CD4-positive, alpha-beta T cell treated with Interferon gamma for 1 hour (primary cell): ENCODE data around the gene ITPR1.

Experiments
- DNase-seq: peaks from one replicate; pipeline ENCODE4 v3.0.0-alpha.2; 2020

Gene ITPR1

DNA sequence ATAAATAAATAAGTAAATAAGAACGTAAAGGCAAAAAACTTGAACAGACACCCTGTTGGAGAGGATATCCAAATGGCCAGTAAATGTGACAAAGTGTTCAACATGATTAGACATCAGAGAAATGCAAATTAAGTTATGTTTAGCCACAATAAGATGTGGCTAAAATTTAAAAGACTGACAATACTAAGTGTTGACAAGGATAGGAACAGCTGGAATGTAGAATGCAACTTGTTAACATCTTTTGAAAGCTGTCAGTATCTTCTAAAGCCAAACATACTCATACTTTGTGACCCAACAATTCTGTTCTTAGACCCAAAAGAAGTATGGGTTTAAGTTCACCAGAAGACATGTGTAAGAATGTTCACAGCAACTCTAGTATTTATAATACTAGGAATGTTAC lies 197.1 kb downstream of the ITPR1 start:
- DNase-seq, result no peak

DNA sequence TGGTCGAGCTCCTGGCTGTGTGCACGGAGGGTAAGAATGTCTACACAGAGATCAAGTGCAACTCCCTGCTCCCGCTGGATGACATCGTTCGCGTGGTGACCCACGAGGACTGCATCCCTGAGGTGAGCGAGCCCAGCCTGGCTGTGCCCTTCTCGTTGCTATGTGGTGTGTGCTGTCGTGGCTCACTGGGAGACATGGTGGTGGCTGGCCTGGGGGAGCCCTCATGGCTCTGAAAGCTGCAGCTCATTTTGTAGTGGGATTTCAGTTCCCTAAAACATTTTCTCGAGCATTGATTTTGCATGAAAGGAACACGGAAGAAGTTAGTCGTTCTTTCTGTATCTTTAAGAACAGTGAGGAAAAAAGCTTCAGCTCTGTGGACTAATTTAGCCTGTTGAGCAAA lies 200.5 kb downstream of the ITPR1 start:
- DNase-seq, result no peak

DNA sequence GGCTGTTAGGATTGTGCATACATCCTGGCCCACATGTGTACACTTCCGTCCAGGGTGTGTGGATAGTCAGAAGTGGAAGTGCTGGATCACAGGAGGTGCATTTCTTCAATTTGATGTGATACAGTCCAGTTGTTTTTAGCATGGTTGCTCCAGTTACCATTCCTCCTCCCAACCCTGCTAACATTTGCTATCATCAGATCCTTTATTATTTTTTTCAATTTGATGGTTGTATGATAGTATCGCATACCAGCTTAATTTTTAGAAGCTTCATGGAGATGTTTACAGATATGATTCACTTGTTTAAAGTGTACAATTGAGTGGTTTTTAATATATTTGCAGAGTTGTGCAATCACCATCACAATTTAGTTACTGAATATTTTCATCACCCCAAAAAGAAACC lies 202.7 kb downstream of the ITPR1 start:
- DNase-seq, result no peak

DNA sequence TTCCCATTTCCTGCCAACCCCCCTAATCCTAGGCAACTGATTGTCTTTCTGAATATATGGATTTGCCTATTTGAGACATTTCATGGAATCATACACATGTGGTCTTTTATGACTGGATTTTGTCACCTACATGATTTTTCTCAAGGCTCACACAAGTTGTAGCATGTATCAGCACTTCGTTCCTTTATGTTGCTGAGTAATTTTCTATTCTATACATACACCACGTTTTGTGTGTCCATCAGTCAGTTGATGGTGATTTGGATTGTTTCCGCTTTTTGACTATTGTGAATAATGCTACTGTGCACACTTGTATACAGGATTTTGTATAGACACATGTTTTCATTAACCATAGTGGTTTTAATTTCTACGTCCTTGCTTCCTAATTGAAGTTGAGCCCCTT lies 203.1 kb downstream of the ITPR1 start:
- DNase-seq, result no peak

GRCh38 chr3:4698125-4698821 lies 205.1 kb downstream of the ITPR1 start:
- no peak for DNase-seq

DNA sequence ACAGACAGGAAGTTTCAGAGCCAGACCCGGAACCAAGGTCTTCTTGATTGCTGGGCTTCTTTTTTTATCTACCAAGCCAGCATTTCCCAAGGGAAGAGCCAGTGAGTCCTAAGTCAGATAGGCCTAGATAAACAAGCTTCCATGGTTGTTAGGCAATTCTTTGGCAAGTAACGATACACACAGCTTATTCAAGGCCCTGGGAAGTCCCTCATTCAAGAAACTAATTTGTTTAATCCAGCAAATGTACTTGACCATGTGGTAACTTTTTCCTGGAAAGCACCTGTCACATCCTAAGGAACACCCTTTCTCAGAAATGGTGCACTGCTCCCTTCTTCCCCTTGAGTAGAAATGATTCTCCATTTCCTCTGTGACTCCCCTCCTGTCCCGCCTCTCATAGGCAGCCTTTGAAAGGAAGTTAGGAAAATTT lies 209.9 kb downstream of the ITPR1 start:
- DNase-seq, result no peak

DNA sequence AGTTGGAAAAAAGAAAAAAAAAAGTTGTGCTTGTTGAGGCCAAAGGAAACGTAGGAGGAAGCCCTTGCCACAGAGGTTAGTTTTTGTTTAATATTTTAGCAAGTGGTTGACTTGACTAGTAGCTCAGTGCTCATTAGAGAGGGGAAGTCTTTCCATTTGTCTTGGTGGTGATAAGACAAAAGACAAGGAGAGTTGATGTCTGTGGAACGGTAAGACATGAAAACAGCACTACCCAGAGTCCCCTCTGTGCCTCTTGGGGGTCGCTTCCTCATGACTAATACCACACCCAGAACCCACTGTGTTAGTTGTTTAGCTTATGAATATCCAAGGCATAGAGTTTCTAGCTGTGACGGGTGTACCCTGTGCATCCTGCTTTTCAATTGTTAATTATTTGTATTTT lies 211.4 kb downstream of the ITPR1 start:
- DNase-seq, result no peak

GRCh38 chr3:4707324-4707723 lies 214.2 kb downstream of the ITPR1 start:
- DNase-seq, result no peak

GRCh38 chr3:4708230-4708629 lies 215.1 kb downstream of the ITPR1 start:
- DNase-seq, result no peak

DNA sequence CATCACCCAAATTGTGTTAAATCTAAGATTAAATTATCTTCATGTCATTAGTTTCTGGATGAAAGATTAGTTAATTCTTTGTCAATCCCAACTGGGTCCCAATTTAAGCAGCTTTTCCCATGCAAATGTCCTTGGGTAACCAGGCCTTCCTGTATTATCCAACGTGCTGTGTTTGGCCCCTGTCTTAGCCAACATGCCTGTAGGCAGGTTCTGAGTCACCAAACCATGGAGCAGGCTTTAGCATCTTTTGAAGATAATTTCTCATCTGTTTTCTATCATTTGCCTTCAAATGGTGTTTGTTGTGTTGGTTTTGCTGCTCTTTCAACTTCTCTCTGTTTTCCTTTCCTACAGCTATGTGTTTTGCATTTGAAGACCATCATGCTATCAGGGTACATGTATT lies 216.2 kb downstream of the ITPR1 start:
- no peak for DNase-seq

GRCh38 chr3:4710191-4710590 lies 217.0 kb downstream of the ITPR1 start:
- no peak for DNase-seq

DNA sequence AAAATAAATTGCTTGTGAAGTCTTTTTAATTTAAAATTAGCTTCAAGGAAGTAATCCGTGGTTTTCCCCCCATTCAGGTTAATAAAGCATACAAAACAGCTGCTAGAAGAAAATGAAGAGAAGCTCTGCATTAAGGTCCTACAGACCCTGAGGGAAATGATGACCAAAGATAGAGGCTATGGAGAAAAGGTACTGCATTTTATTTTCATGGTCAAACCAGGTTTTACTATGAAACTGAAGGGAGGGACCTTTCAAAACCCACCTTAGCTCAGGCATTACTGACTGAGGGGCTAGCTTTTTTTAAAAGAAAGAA lies 218.5 kb downstream of the ITPR1 start:
- DNase-seq, result no peak

DNA sequence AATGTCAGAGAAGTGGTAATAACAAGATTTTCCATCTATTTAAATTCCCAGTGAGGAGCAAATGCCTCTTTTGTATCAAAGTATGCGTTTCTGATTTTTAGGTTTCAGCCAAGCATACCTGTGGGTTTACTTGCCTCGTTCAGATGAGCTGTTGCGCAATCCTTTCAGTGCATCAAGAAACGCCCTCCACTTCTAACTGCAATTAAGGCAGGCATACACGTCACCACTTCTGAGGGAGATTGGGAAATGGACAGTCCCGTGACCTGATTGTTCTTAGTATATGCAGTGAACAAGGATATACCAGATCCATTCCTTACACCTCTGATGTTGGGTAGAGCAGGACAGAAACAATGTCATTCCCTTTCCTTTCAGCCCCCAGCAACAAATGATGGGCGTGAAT lies 219.0 kb downstream of the ITPR1 start:
- DNase-seq, result no peak

- DNase-seq, result no peak
Measured at GRCh38 chr3:4714045-4714444, 220.9 kb downstream of the ITPR1 start.

GRCh38 chr3:4716266-4716665 lies 223.1 kb downstream of the ITPR1 start:
- DNase-seq, result no peak

DNA sequence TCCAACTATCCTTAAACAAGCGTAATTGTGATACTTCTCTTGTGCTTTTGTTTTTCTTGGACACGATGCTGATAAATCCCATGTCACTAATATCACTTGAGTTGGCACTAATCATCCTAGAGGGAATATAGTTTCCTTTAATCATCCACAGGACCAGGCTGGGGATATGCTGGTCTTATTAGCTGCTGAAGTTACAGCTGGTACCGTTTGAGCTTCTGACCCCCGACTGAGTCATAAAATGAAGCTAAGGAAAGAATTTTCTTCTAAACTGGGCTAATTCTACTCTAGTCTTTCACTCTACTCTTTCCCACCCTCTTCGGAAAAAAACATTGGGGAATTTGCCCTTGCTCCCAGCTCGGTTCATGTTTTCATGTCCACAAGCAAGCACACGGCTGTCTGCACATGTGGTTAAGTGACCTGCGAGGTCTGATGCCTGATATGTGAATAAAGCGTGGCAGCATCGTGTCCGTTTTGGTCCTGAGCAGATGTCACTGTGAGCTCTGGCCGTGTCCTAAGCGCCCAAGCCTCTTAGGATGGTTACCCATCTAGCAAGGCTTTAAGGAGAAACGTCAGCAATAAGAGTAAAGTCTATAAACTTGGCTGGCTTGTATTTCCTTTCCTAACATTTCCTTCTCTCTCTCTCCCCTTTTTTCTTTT lies 223.7 kb downstream of the ITPR1 start:
- no peak for DNase-seq

- no peak for DNase-seq
Measured at GRCh38 chr3:4717363-4717740, 224.2 kb downstream of the ITPR1 start.

DNA sequence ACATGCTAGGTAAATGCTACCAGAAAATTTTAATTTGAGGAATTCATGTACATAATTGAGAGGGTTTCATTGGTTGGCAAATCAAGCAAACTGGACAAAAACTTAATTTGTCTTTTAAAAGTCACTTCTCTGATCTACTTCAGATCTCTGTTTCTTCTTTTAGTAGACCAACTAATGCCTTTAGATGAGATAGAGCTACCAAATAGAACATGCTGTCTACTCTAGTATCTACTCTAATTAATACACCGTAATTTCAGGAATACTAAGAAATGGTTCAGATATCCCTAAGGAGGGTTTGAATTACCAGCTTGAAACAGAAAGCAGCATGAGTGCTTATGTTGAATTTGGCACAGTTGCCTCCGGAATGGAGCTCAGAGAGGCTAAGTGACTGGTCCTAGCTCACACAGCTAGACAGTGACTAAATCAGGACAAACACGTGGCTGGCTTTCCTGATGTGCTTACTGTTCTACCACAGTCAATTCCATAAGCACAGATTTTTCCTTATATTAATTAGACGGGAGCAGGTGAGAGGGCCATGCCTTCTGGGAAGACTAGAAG lies 225.1 kb downstream of the ITPR1 start:
- DNase-seq, result no peak

DNA sequence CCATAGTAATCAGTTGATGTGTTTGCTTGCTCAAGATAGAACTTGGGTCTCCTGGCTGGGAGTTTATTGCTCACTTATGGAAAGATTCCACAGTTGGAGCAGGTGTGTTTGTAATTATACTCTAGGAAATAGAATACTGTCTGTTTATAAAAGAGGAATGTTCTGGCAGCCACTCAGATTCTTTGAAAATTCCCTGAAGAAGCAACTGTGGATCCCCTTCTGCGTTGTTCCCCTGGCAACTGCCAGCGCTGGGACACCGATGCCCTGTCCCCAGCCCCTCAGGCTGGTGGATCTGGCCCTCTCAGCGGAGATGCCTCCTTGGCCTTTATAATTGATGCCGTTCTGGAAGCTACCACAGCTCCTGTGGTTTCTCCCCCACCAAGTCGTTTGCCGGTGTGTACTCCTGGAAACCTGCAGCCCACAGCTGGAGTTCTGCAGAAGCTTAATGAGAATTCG lies 225.9 kb downstream of the ITPR1 start:
- DNase-seq, result no peak

GRCh38 chr3:4720316-4721075 lies 227.3 kb downstream of the ITPR1 start:
- no peak for DNase-seq

GRCh38 chr3:4721511-4721911 lies 228.4 kb downstream of the ITPR1 start:
- no peak for DNase-seq

GRCh38 chr3:4722103-4722502 lies 229.0 kb downstream of the ITPR1 start:
- no peak for DNase-seq

GRCh38 chr3:4724051-4724629 lies 231.0 kb downstream of the ITPR1 start:
- no peak for DNase-seq

DNA sequence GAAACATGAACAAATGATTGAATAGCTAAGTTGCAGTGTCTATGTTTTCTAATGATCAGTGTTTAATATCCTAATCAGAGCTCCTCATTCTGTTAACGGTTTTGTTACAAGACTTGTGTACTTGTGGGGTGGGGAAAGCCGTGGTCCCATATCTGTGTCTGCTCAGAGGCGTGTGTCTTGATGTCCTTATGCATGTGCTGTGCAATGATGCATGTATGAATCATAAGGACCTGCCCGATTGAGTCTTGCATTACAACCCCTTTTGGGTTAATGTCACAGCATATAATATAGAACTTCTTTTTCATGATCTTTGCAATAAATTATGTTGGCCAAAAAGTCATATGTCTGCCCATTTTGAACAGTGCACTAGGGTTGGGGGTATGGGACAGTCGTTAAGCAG lies 233.4 kb downstream of the ITPR1 start:
- DNase-seq, result no peak
